C4-2B (cell line): Measurements from ENCODE around the gene NAA15.
"Not testable (repeated sequence)": the region's sequence is repeated elsewhere in the genome, so short reads cannot be mapped to it uniquely, and the experiment has no call there.

Experiments
- H3K27ac ChIP-seq: fragments of 450-650 bp; 2 replicates; pipeline ENCODE4 v1.5.1; 2017
- ZFX ChIP-seq: fragments of 450-650 bp; IDR thresholded peaks from 2 replicates; pipeline ENCODE4 v1.6.1; 2017
- TF ChIP-seq, protein P1 (sequence below): fragments of 450-650 bp; conservative IDR thresholded peaks from 2 replicates; pipeline ENCODE4 v1.5.1; 2017; ENCODE audit warnings: mild to moderate bottlenecking

The NAA15 gene

GRCh38 chr4:139401368-139401767 is 100.1 kb downstream of the NAA15 start:
- TF ChIP-seq, protein P1, sequence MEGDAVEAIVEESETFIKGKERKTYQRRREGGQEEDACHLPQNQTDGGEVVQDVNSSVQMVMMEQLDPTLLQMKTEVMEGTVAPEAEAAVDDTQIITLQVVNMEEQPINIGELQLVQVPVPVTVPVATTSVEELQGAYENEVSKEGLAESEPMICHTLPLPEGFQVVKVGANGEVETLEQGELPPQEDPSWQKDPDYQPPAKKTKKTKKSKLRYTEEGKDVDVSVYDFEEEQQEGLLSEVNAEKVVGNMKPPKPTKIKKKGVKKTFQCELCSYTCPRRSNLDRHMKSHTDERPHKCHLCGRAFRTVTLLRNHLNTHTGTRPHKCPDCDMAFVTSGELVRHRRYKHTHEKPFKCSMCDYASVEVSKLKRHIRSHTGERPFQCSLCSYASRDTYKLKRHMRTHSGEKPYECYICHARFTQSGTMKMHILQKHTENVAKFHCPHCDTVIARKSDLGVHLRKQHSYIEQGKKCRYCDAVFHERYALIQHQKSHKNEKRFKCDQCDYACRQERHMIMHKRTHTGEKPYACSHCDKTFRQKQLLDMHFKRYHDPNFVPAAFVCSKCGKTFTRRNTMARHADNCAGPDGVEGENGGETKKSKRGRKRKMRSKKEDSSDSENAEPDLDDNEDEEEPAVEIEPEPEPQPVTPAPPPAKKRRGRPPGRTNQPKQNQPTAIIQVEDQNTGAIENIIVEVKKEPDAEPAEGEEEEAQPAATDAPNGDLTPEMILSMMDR: no peak
- no peak for TF ChIP-seq ZFX
- H3K27ac ChIP-seq: no peak overlapping the region

DNA sequence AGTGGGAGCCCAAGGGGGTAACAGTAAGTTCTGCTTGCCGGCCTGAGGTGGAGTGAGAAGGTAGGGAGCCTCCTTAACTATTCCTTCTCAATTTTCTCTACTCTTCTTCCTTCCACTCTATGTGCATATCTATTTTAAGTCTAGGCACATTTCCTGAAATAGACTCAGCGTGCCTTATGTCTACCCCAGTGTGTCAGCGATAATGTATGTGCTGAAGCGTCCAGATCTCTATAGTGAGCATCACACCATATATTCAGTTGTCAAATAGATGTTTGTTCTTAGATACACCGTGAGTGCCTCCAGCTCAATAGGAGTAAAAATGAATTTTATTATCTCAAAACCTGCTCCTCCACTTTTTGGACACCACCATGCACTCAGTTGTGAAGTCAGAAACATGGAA is 101.1 kb downstream of the NAA15 start:
- no peak for TF ChIP-seq ZFX
- TF ChIP-seq, protein P1: no peak
- no peak overlapping the region for H3K27ac ChIP-seq

GRCh38 chr4:139403462-139403861 is 102.2 kb downstream of the NAA15 start:
- TF ChIP-seq ZFX: no peak
- TF ChIP-seq, protein P1: peak; percentile 10
- no peak overlapping the region for H3K27ac ChIP-seq

GRCh38 chr4:139410312-139410711 is 109.0 kb downstream of the NAA15 start:
- H3K27ac ChIP-seq: no peak overlapping the region
- TF ChIP-seq ZFX: no peak
- TF ChIP-seq, protein P1: no peak

DNA sequence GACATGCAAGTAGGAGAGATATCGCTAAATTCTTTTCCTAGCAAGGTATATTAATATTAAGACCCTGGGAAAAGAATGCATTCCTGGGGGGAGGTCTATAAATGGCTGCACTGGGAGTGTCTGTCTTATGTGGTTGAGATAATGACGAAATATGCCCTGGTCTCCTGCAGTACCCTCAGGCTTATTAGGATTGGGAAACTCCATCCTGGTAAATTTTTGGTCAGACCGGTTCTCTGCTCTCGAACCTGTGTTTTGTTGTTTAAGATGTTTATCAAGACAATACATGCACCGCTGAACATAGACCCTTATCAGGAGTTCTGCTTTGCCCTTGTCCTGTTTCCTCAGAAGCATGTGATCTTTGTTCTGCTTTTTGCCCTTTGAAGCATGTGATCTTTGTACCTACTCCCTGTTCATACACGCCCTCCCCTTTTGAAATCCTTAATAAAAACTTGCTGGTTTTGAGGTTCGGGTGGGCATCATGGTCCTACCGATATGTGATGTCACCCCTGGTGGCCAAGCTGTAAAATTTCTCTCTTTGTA is 113.4 kb downstream of the NAA15 start:
- H3K27ac ChIP-seq: not testable (repeated sequence)

DNA sequence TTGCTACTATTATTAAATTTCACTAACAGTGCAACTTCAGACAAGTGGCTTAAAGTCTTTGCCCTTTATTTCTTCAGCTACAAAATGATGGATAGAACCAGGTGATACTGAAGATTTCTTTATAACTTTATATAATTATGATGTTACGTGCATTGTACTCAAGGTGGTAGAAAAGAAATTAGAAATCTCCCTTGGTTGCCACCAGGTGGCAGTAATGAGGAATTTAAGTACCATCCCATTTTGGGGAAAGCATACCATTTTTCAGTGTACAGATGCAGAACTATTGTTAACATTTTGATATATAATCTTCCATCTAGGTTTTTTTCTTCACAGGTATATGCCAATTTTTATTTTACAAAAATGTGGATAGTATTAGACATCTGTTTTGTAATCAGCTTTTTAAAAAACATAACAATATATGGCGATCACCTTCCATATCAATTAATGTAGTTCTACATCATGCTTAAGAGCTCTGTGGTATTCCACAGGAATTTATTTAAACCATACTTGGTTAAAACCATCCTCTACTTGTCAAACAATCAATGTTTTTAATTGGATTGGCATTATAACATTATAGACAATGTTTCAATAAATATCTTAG is 114.9 kb downstream of the NAA15 start:
- no peak overlapping the region for H3K27ac ChIP-seq
- TF ChIP-seq, protein P1: peak; percentile 79
- no peak for TF ChIP-seq ZFX

DNA sequence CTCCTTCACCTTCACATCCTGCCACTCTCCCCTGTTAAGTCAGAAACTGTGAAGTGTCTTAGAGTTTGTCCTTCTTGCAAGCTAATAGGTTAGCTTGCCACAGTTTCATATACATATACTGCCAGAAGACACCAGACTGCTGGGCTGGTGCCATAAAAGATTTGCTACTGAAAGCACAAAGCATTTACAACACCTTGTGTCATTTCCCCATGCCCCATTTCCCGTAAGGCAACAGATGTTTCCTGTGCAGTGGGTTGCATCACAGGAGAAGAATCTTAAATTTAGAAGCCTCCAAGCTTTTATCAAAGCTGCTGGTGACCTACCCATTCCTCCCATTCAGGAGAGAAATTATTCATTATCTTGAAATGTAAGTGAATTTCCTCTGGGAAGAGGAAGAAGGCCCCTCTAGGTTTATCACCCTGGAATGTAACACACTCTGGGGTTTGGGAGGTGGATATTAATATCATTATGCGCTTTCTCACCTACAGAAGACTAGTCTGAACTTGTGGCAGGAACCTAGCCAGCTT is 118.1 kb downstream of the NAA15 start:
- TF ChIP-seq ZFX: no peak
- TF ChIP-seq, protein P1: no peak
- H3K27ac ChIP-seq: no peak overlapping the region

DNA sequence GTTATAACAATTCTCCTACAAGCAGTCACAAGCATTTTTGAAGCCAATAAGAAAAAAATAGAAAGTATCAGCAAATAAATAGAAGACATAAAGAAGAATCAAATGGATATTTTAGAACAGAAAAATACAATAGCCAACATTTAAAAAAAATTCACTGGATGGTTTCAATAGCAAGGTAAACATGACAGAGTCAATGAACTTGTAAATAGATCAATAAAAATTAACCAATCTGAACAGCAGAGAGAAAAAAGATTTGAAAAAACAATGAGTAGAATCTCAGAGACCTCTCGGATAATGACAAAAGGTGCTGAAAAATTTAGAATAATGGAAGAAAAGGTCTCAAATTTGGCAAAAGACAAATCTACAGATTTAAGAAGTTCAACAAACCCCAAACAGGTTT is 119.3 kb downstream of the NAA15 start:
- H3K27ac ChIP-seq: no peak overlapping the region
- no peak for TF ChIP-seq ZFX
- TF ChIP-seq, protein P1: no peak
